KMS-11 (cell line): ENCODE measurements around the gene MGME1.

Source experiments
- H2AFZ ChIP-seq: fragments of 200-600 bp; sonication (generic); 2 replicates; pipeline ENCODE4 v1.6.1; 2016; ENCODE audit warnings: antibody characterized with exemption, mixed run types, low read depth
- H3K27ac ChIP-seq: fragments of 200-600 bp; sonication (generic); 2 replicates; pipeline ENCODE4 v1.6.1; 2016; ENCODE audit warnings: mild to moderate bottlenecking, mixed run types
- H3K27me3 ChIP-seq: fragments of 200-600 bp; sonication (generic); 2 replicates; pipeline ENCODE4 v1.6.1; 2017; ENCODE audit warnings: mild to moderate bottlenecking, low read depth, mixed run types, moderate library complexity; ENCODE audit not compliant: insufficient read depth
- H3K36me3 ChIP-seq: fragments of 200-600 bp; sonication (generic); 2 replicates; pipeline ENCODE4 v1.6.1; 2017; ENCODE audit warnings: mild to moderate bottlenecking, mixed run types; ENCODE audit not compliant: insufficient read depth
- H3K4me1 ChIP-seq: fragments of 200-600 bp; sonication (generic); 2 replicates; pipeline ENCODE4 v1.6.1; 2016; ENCODE audit warnings: mild to moderate bottlenecking, low read depth, mixed run types; ENCODE audit not compliant: poor library complexity, severe bottlenecking
- H3K4me2 ChIP-seq: fragments of 200-600 bp; sonication (generic); 2 replicates; pipeline ENCODE4 v1.7.0; 2016; ENCODE audit warnings: mild to moderate bottlenecking, mixed run types
- H3K4me3 ChIP-seq: fragments of 200-600 bp; sonication (generic); IDR thresholded peaks from 2 replicates; pipeline ENCODE4 v1.6.1; 2017; ENCODE audit warnings: low read depth, low read length, mixed read lengths; ENCODE audit not compliant: insufficient read depth
- H3K79me2 ChIP-seq: fragments of 200-600 bp; sonication (generic); 2 replicates; pipeline ENCODE4 v1.6.1; 2016; ENCODE audit warnings: low read depth, mixed run types; ENCODE audit not compliant: insufficient read depth
- H3K9ac ChIP-seq: fragments of 200-600 bp; sonication (generic); 2 replicates; pipeline ENCODE4 v1.6.1; 2016; ENCODE audit warnings: mild to moderate bottlenecking, mixed run types
- H4K20me1 ChIP-seq: fragments of 200-600 bp; sonication (generic); 2 replicates; pipeline ENCODE4 v1.6.1; 2016; ENCODE audit warnings: mild to moderate bottlenecking, mixed run types; ENCODE audit not compliant: insufficient read depth
- CTCF ChIP-seq: fragments of 200-600 bp; sonication (generic); conservative IDR thresholded peaks from 2 replicates; pipeline ENCODE4 v1.6.1; 2017; ENCODE audit warnings: low read depth, mild to moderate bottlenecking, antibody characterized with exemption, low read length, moderate library complexity, mixed read lengths

MGME1 gene

GRCh38 chr20:17946572-17947473, 22.0 kb upstream of the MGME1 start:
- Histone ChIP-seq H3K4me1 (peaks cover 84% of the 10 kb centered on the region), H3K79me2 (peaks cover 14% of the 10 kb centered on the region; the same call in 1 of the 2 replicates), H4K20me1 (peaks cover 19% of the 10 kb centered on the region; the same call in 1 of the 2 replicates)

DNA sequence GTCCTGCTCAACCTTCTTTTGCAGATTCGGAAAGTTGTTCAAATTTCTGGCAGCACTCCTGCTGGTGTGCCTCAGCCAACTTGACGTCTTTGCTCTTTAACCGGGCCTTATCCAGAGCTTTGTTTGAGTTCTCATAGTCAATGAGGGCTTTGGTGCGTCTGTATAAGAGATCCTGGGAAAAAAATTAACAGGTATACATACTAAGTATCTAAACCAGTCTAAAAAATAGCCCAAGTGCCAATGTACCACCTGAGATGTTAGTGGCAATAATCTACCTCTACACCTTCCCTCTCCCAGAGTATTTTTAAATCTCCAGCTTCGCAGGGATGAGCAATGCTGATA, 21.4 kb upstream of the MGME1 start:
- peaks cover 17% of the 10 kb centered on the region; the same call in 1 of the 2 replicates for H3K79me2 ChIP-seq
- H4K20me1 ChIP-seq, result peaks cover 15% of the 10 kb centered on the region; the same call in 1 of the 2 replicates
- no peak overlapping the region for H2AFZ ChIP-seq
- no peak overlapping the region for H3K4me3 ChIP-seq
- H3K9ac ChIP-seq, result no peak overlapping the region
- H3K27ac ChIP-seq, result no peak overlapping the region; the same call in 1 of the 2 replicates
- H3K4me1 ChIP-seq, result peaks cover 84% of the 10 kb centered on the region
- no peaks in the 10 kb centered on the region for H3K27me3 ChIP-seq
- TF ChIP-seq CTCF, result no peak
- peaks cover 18% of the 10 kb centered on the region; the same call in 1 of the 2 replicates for H3K36me3 ChIP-seq
- H3K4me2 ChIP-seq, result no peak overlapping the region

More at GRCh38 chr20:17946572-17947473, 22.0 kb upstream of the MGME1 start:
- Histone ChIP-seq H3K27me3 (no peaks in the 10 kb centered on the region), H3K9ac (no peak overlapping the region), H3K27ac (no peak overlapping the region; the same call in 1 of the 2 replicates), H3K4me3 (no peak overlapping the region), H2AFZ (no peak overlapping the region), H3K4me2 (no peak overlapping the region), H3K36me3 (peaks cover 14% of the 10 kb centered on the region; the same call in 1 of the 2 replicates)
- no peak for TF ChIP-seq CTCF

DNA sequence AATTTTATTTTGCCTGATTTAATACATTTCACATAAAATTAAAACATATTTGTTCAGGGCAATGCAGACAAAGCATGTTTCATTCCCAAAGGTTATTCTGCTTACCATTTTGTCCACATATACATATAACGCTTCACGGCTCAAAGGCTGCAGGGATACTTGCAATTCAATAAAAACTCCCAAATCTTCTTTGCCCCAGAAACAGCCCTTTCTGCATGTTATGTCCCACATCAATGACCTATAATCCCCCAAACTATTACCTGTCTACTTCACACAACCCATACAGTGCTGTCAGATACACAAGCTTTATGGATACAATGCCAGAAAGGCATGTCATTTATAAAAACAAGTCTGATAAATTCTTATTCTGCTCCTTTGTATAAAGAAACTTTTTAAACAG, 20.4 kb upstream of the MGME1 start:
- Histone ChIP-seq H3K4me2 (no peak overlapping the region), H3K27ac (no peak overlapping the region), H3K27me3 (no peaks in the 10 kb centered on the region), H2AFZ (no peak overlapping the region), H3K4me3 (no peak overlapping the region), H3K9ac (no peak overlapping the region), H3K79me2 (peaks cover 27% of the 10 kb centered on the region; the same call in 1 of the 2 replicates), H3K36me3 (peaks cover 21% of the 10 kb centered on the region; the same call in 1 of the 2 replicates), H3K4me1 (peaks cover 84% of the 10 kb centered on the region), H4K20me1 (0 out of 2 replicates have a peak, but pooled peaks cover 12% of the 10 kb centered on the region)
- no peak for TF ChIP-seq CTCF

DNA sequence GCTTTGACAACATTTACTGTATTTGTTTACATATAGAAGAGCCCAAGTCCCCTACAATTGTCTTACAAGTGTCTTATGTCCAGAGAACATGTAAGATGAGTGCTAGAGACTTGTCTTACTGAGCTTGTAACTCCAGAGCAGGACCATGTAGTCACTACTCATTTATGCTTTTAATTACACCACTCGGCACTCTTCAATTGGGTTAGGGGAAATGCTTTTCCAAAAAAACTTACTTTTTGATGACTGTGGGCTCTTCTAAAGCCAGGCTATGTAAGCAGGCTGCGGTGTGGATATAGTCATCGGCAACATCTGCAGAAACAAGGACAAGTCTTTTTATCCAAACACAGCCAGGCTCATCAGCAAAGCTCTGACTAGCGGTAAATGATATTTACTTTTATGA, 18.9 kb upstream of the MGME1 start:
- Histone ChIP-seq H3K9ac (no peak overlapping the region), H3K4me2 (no peak overlapping the region; the same call in 1 of the 2 replicates), H3K27me3 (no peaks in the 10 kb centered on the region), H4K20me1 (peaks cover 15% of the 10 kb centered on the region; the same call in 1 of the 2 replicates), H3K4me3 (no peak overlapping the region), H3K36me3 (peaks cover 27% of the 10 kb centered on the region; the same call in 1 of the 2 replicates), H2AFZ (no peak overlapping the region), H3K27ac (no peak overlapping the region), H3K79me2 (peaks cover 41% of the 10 kb centered on the region), H3K4me1 (peaks cover 70% of the 10 kb centered on the region)
- TF ChIP-seq CTCF, result no peak
